Nucleus accumbens (tissue), 56 donors: ENCODE results near the gene PABPN1.
"Not testable (repeated sequence)": the region's sequence is repeated elsewhere in the genome, so short reads cannot be mapped to it uniquely, and the experiment has no call there.

Experiments
- DNase-seq, 56 donors: peaks; one replicate each; lab custom pipeline; 2025; lab: John Stamatoyannopoulos, UW

PABPN1 gene

GRCh38 chr14:23324993-23325392 lies 3.7 kb downstream of the PABPN1 start:
- DNase-seq: no peak

GRCh38 chr14:23325746-23326145 lies 4.5 kb downstream of the PABPN1 start:
- not testable (repeated sequence) for DNase-seq

DNA sequence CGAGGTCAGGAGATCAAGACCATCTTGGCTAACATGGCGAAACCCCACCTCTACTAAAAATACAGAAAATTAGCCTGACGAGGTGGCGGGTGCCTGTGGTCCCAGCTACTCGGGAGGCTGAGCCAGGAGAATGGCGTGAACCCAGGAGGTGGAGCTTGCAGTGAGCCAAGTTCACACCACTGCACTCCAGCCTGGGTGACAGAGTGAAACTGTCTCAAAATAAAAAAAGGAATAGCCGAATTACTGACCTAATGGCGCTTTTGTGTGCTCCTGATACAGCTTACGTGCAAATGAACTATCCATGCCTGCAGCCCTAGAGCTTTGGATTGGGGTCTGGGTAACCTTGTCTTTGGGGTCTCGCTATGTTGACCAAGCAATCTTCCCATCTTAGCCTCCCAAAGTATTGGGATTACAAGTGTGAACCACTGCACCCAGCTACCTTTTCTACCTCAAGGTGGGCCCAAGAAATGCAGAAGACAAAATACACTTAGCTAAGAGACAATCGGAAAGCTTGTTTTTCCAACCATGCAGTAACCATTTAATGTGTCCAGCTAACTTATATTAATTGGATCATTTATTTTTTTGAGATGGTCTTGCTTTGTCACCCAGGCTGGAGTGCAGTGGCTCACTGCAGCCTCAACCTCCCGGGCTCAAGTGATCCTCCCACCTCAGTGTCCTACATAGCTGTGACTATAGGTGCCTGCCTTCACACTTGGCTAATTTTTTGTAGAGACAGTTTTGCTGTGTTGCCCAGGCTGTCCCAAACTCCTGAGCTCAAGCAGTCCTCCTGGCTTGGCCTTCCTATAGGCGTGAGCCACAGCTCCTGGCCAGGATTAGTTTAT lies 5.5 kb downstream of the PABPN1 start:
- no peak for DNase-seq

GRCh38 chr14:23327947-23328744 lies 6.9 kb downstream of the PABPN1 start:
- DNase-seq: peak in 47 of 56 donors; percentile 9 to 91 (median 50)

DNA sequence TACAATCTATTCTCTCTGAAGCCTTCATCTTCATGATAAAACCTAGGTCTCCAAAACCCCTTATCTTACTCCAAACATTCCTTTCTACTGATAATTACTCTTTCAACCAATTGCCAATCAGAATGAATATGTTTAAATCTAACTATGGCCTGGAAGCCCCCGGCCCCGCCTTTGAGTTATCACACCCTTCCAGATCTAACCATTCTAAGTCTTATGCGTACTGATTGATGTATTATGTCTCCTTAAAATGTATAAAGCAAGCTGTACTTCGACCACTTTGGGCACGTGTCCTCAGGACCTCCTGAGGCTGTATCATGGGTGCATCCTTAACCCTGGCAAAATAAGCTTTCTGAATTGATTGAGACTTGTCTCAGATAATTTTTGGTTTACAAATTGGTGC lies 14.4 kb downstream of the PABPN1 start:
- DNase-seq: no peak

DNA sequence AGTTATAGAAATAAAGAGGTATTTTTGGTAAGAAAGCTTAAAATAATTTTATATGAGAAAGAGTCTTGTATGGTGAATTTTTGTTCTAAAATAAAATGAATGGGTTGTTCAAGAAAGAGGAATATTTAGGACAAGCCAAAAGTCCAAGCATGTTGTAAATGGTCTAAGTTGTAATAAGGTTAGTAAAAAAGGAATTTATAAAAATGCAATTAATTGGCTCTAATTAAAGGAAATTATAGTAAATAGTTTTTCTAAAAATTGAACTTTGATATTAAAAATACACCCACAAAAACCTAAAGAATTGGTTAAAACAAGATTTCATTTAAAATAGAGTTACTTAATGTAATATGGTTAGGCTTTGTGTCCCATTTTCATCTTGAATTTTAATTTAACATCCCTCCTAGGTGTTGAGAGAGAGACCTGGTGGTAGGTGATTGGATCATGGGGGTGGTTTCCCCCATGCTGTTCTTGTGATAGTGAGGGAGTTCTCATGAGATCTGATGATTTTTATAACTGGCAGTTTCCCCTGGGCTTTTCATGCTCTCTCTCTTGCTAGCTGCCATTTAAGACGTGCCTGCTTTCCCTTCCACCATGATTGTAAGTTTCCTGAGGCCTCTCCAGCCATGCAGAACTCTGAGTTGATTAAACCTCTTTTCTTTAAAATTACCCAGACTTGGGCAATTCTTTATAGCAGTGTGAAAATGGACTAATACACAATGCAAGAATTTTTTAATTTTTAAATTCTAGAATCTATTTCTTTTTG lies 18.4 kb downstream of the PABPN1 start:
- DNase-seq: no peak

DNA sequence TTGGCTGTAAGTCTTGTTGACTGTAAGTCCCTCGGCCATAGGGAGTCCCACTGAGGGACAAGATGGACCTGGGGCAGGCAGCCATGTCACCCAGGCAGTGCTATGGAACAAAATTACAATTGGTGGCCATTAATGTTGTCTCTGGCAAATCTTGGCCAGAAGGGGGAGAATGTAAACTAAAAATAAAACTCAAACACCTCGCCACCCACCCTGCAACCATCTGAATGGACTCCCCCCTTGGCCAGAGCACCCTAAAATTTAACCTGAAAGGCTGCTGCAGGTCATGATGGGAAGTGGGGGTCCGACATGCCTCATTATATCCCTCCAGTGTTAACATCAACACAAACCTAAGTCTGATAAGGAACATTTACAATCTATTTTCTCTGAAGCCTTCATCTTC lies 23.2 kb downstream of the PABPN1 start:
- DNase-seq: no peak

GRCh38 chr14:23345987-23346692 lies 24.9 kb downstream of the PABPN1 start:
- DNase-seq: no peak

- no peak for DNase-seq
These were observed 25.6 kb downstream of the PABPN1 start for GRCh38 chr14:23346693-23347405.

DNA sequence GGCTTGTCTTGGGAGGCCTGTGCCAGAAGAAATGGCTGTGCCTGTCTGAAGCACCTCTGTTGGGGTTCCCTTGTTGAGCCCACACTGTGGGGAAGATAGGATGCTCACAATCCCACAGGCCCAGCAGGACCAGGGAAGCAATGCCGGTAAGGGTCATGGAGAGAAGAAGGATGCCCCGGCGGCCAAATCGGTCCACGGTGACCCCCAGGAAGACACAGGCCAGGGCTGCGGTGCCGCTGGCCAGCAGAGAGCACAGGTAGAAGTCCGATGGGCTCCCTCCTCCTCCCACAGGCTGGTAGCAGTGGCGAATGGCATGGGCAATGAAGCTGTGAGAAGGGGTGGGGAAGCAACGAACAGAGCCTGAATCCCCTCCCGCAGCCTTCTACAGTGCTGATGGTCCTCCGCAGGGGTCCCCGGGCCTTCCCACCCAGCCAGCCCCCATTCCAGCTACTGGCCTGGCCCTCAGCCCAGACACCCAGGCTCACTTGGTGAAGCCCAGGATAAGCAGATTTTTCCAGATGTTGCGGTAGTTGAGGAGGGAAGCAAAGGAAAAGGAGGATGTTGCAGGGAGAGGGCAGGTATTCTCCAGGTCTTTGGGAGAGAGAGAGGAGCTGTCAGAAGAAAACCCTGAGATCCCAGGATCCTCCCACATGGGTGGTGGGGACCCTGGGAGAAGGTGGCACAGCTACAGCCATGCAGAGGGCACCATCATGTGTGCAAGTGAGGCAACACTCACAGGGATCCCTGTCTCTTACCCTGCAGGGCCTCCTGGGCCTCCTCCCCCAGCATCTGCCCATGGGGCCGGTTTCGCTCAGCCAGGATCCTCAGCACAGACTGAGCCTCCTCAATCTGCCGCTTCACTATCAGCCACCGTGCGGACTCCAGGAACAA lies 26.4 kb downstream of the PABPN1 start:
- DNase-seq: no peak

DNA sequence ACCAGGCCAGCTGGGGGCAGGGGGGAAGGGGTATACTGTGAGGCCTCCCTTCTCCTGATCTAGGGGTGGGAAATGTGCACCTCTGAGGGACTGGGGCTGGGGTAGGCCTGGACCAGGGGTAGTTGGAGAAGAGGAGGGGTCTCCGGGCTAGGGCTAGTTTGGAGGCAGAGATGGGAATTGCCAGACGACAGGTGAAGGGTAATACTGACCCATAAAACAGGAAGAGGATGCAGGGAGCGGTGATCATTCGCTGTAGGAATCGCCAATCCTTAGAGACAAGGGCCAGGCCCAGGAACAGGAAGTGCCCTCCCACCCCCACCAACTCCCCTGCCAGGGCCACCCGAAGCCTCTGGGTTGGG lies 27.0 kb downstream of the PABPN1 start:
- no peak for DNase-seq

DNA sequence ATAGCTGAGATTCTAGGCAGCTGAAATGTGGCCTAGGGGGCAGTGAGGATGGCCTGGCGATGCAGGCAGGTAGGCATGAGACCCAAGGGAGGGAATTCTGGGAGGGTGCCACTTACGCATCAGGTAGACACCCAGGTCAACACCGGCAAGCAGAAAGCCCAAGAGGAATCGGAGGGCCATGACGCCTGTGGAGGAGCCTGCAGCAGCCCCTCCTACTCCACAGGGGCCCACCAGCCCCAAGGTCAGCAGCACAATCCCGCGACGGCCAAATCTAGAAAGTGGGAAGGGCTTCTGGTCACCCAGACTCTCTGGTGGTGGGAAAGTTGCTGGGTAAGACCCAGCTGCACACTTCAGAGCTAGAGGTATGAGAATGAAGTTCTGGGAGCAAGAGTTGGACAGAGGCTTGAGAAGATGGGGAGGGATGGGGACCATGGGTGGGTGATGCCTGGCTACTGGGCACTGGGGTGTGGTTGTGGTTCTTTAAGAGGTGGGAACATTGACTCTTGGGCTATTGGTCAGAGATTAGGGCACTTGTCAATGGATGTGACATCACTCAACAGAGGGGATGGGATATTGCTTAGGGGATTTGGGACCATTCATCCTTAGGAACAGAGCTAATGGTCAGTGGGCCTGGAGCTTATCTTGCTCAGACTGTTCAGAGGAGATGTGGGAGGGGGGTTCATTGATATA lies 28.0 kb downstream of the PABPN1 start:
- no peak for DNase-seq

DNA sequence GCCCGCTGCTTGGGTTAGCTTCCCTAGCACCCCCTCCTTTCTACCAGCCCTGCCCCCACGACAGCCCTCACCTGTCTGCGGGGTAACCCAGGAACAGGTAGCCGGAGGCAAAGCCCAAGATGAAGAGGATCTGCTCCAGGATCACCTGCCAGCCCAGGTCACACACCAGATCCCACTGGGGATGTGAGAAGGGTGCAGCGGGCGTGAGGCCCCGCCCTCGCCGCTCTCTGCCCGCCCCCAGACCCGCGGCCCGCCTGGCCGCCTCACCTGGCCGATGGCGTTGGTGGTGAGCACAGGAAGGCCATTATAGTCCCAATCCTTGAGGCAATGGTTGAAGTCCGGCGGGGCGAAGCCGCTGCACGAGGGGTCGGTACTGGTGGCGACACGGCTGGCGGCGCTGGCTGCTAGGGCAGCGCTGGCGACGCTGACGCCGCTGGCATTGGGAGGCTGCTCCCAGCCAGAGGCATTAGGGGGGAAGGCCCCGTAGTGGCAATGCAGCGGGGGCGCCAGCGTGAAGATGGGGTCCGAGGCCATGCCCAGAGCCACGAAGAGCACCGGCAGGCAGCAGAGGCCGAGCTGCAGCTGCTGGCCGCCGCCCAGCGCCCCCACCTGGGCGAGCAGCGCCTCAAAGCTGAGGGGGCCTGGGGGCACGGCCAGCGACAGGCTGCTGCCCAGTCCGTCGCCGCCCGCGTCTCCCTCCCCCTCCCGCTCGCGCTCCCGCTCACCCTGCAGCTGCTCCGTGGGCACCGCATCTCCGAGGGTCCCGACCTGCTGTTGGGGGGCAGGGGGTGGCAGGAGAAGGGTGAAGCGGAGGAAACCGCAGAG lies 30.6 kb downstream of the PABPN1 start:
- DNase-seq: peak in 31 of 56 donors; percentile 15 to 81 (median 55)

GRCh38 chr14:23352506-23353432 lies 31.5 kb downstream of the PABPN1 start, which contains the start of gene SLC22A17:
SLC22A17 (minus strand) TSS chr14:23352887.
- peak in 55 of 56 donors; percentile 47 to 95 (median 83) for DNase-seq

DNA sequence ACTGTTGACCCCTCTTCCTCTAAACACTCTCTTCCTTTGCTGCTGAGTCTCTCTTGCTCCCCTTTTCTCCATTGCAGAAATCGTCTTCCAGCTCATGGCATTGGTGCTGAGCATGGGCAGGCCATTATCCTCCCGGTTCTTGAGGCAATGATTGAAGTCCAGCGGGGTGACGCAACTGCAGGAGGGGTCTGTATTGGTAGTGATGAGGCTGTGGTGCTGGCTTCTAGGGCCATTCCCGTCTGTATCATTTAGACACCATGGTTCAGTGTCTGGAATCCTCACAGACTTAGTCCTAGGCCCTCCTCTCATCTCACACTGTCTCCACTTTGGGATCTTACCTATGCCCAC lies 32.1 kb downstream of the PABPN1 start:
- DNase-seq: no peak

DNA sequence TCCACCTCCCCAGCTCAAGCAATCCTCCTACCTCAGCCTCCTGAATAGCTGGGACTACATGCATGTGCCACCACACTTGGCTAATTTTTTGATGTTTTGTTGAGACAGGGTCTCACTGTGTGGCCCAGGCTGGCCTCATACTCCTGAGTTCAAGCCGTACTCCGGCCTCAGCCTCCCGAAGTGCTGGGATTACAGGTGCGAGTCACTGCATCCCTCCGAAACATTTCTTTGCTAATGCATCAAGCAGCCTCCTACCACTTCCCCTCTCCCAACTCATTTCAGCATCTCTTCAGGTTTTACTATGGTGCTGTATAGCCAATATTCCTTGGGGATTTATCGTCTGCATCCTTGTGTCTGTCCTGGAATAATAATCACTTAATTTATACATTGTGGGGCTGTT lies 33.7 kb downstream of the PABPN1 start:
- DNase-seq: no peak
